Endodermal cell (in vitro differentiated cells): ENCODE measurements around the gene DPEP2NB. TPM values are rescaled to one million over a fixed set of nuclear protein-coding genes. Genes with fewer than 3 reads are reported as not detected.

Source experiments
- DNase-seq: peaks from one replicate; pipeline ENCODE4 v3.0.0-alpha.2; 2017
- H3K27ac ChIP-seq: 2 replicates; pipeline ENCODE4 v1.5.1; 2013; ENCODE audit warnings: mild to moderate bottlenecking, low read depth, low read length, moderate library complexity
- H3K27me3 ChIP-seq: 2 replicates; pipeline ENCODE4 v1.6.1; 2013; ENCODE audit warnings: mild to moderate bottlenecking, low read length, moderate library complexity; ENCODE audit not compliant: insufficient read depth, control insufficient read depth, poor library complexity, severe bottlenecking
- H3K36me3 ChIP-seq: 2 replicates; pipeline ENCODE4 v1.7.0; 2013; ENCODE audit warnings: mild to moderate bottlenecking, low read length, moderate library complexity; ENCODE audit not compliant: control insufficient read depth, insufficient read depth
- H3K4me1 ChIP-seq: one replicate; pipeline ENCODE4 v1.7.0; 2013; ENCODE audit warnings: low read length; ENCODE audit not compliant: control insufficient read depth, insufficient read depth
- H3K4me3 ChIP-seq: 2 replicates; pipeline ENCODE4 v1.5.1; 2013; ENCODE audit warnings: mild to moderate bottlenecking, low read length, moderate library complexity
- H3K9ac ChIP-seq: 2 replicates; pipeline ENCODE4 v1.6.1; 2013; ENCODE audit warnings: mild to moderate bottlenecking, low read length, moderate library complexity; ENCODE audit not compliant: poor library complexity, severe bottlenecking; ENCODE audit errors: extremely low read depth
- H3K9me3 ChIP-seq: 2 replicates; pipeline ENCODE4 v1.6.1; 2013; ENCODE audit warnings: mild to moderate bottlenecking, low read length, moderate library complexity; ENCODE audit not compliant: control insufficient read depth
- H3K27ac Mint-ChIP-seq: 2 replicates; pipeline ENCODE4 v1.8.0; 2020; ENCODE audit warnings: mixed read lengths
- H3K27me3 Mint-ChIP-seq: 2 replicates; pipeline ENCODE4 v1.8.0; 2021; ENCODE audit warnings: mild to moderate bottlenecking, mixed read lengths; ENCODE audit not compliant: insufficient read depth
- H3K36me3 Mint-ChIP-seq: 2 replicates; pipeline ENCODE4 v1.8.0; 2020; ENCODE audit warnings: low read depth, mixed read lengths
- H3K4me1 Mint-ChIP-seq: 2 replicates; pipeline ENCODE4 v1.8.0; 2020; ENCODE audit warnings: mixed read lengths
- H3K4me3 Mint-ChIP-seq: 2 replicates; pipeline ENCODE4 v1.8.0; 2020; ENCODE audit warnings: mild to moderate bottlenecking, moderate library complexity, mixed read lengths
- H3K9me3 Mint-ChIP-seq: 2 replicates; pipeline ENCODE4 v1.8.0; 2020; ENCODE audit warnings: mild to moderate bottlenecking, mixed read lengths
- WGBS, 2 experiments: methylation state at CpG; one replicate each; pipeline versions ENCODE4 v1.1.5 to v1.1.7; 2013; ENCODE audit warnings: missing lambda C conversion rate in 2 of 2, mixed read lengths in 1 of 2; ENCODE audit not compliant: insufficient coverage in 1 of 2, insufficient read length in 1 of 2; 5-methylcytosine and 5-hydroxymethylcytosine counted together
- total RNA-seq, 2 donors: library from RNA; stranded (reverse); fragmentation: NEBNext Ultra II Directional in 1 of 2; extraction: Animal tissue kit (Norgen Biotek cat#: 25700) in 1 of 2; gene quantifications; 2 replicates in 1 of 2; 3 replicates in 1 of 2; pipeline ENCODE4 v1.2.1, GENCODE V29; 2021
- TF ChIP-seq, protein P1 (sequence below): fragments of 200-600 bp; sonication (generic); conservative IDR thresholded peaks from 2 replicates; pipeline ENCODE4 v1.5.0; 2021; ENCODE audit warnings: antibody characterized with exemption, mild to moderate bottlenecking

Gene DPEP2NB
- total RNA-seq, 2 donors from 2014 or later, result not detected

DNA sequence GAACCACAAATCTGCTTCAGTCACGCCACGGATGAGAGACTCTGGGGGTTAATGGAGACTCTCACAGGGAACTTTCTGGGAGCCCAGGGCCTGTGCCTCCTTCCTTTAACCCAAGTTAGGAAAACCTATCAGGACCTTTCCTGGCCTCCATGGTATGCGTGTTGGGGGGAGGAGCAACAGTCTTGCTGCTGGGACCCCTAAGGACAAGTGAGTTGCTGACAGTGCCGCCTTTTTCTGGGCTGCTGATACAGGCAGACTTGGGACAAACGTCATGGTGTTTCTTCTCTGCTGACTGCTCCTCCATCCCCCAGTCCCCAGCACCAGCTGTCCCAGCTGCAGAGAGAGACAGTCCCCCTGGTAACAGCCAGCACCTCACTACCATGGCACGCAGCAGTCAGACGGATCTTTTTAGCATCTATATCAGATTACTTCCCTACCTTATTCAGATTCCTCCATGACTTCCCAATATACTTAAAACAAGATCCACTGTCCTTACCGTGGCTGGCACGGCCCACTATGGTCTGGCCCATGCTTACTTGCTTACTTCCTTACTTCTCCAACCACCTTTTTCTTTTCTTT is 6.5 kb downstream of the DPEP2NB start:
- Histone ChIP-seq H3K4me3 (no peak overlapping the region), H3K4me1 (peaks cover 4% of the 10 kb centered on the region), H3K9ac (no peak overlapping the region), H3K9me3 (no peaks in the 10 kb centered on the region), H3K36me3 (no peaks in the 10 kb centered on the region), H3K27ac (no peak overlapping the region), H3K27me3 (no peaks in the 10 kb centered on the region)
- DNase-seq, result peak; percentile 65
- no peaks in the 10 kb centered on the region for H3K9me3 Mint-ChIP-seq
- WGBS, 2 experiments, result 66 to 79% methylated on average over 6 to 9 of the region's 9 CpGs
- H3K4me3 Mint-ChIP-seq, result no peak overlapping the region
- H3K27ac Mint-ChIP-seq, result no peak overlapping the region
- H3K4me1 Mint-ChIP-seq, result peaks cover 17% of the 10 kb centered on the region
- peaks cover 4% of the 10 kb centered on the region for H3K27me3 Mint-ChIP-seq
- TF ChIP-seq, protein P1, sequence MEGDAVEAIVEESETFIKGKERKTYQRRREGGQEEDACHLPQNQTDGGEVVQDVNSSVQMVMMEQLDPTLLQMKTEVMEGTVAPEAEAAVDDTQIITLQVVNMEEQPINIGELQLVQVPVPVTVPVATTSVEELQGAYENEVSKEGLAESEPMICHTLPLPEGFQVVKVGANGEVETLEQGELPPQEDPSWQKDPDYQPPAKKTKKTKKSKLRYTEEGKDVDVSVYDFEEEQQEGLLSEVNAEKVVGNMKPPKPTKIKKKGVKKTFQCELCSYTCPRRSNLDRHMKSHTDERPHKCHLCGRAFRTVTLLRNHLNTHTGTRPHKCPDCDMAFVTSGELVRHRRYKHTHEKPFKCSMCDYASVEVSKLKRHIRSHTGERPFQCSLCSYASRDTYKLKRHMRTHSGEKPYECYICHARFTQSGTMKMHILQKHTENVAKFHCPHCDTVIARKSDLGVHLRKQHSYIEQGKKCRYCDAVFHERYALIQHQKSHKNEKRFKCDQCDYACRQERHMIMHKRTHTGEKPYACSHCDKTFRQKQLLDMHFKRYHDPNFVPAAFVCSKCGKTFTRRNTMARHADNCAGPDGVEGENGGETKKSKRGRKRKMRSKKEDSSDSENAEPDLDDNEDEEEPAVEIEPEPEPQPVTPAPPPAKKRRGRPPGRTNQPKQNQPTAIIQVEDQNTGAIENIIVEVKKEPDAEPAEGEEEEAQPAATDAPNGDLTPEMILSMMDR, result no peak
- no peaks in the 10 kb centered on the region for H3K36me3 Mint-ChIP-seq

DNA sequence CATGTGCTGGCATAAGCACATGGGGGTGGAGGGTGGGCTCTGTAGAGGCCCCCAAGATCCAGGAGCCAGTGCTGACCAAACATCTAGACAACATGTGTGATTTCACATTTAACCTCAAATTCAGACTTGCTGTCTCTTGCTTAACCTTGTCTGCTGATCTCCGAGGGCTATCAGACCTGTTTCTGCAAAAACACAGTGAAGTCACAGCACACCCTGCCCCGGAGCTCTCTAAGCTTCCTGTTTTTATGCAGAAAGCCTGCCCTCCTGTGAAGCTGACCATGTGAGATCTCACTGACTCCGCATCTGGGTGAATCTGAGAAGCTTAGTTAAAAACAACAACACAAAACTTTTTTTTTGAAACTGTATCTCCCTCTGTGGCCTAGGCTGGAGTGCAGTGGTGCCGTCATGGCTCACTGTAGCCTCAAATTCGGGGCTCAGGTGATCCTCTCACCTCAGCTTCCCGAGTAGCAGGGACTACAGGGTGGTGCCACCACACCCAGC is 9.9 kb downstream of the DPEP2NB start:
- Histone ChIP-seq H3K27me3 (no peaks in the 10 kb centered on the region), H3K9ac (no peak overlapping the region), H3K27ac (no peak overlapping the region), H3K4me1 (peaks cover 4% of the 10 kb centered on the region), H3K4me3 (no peak overlapping the region), H3K9me3 (no peaks in the 10 kb centered on the region), H3K36me3 (no peaks in the 10 kb centered on the region)
- peaks cover 12% of the 10 kb centered on the region for H3K4me1 Mint-ChIP-seq
- H3K27me3 Mint-ChIP-seq, result no peaks in the 10 kb centered on the region
- WGBS, 2 experiments, result 83 to 89% methylated on average over 4 to 6 of the region's 6 CpGs
- DNase-seq, result peak; percentile 78
- peak overlapping the region; percentile 67 for H3K27ac Mint-ChIP-seq
- no peaks in the 10 kb centered on the region for H3K36me3 Mint-ChIP-seq
- TF ChIP-seq, protein P1, result no peak
- H3K9me3 Mint-ChIP-seq, result no peaks in the 10 kb centered on the region
- no peak overlapping the region for H3K4me3 Mint-ChIP-seq

DNA sequence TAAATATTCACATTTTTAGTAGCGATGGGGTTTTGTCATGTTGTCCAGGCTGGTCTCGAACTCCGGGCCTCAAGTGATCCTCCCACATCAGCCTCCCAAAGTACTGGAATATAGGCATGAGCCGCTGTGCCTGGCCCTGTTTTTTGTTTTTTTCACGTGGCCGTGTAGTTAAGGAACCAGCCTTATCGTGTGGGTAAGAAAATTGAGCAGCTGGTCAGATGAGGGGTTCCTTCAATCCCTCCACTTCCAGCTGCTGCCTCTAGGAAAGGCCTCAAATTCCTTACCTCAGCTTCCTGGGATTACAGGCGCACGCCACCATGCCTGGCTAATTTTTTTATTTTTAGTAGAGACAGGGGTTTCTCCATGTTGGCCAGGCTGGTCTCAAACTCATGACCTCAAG is 10.5 kb downstream of the DPEP2NB start:
- H3K9me3 ChIP-seq, result no peaks in the 10 kb centered on the region
- Mint-ChIP-seq H3K36me3 (no peaks in the 10 kb centered on the region), H3K4me3 (no peak overlapping the region), H3K9me3 (no peaks in the 10 kb centered on the region), H3K27me3 (no peaks in the 10 kb centered on the region), H3K27ac (no peak overlapping the region), H3K4me1 (peaks cover 12% of the 10 kb centered on the region)
- no peaks in the 10 kb centered on the region for H3K36me3 ChIP-seq
- peaks cover 4% of the 10 kb centered on the region for H3K4me1 ChIP-seq
- no peak overlapping the region for H3K27ac ChIP-seq
- TF ChIP-seq, protein P1, result no peak
- H3K27me3 ChIP-seq, result no peaks in the 10 kb centered on the region
- H3K9ac ChIP-seq, result no peak overlapping the region
- no peak overlapping the region for H3K4me3 ChIP-seq
- DNase-seq, result no peak
- 87 to 94% methylated on average over 7 to 9 of the region's 9 CpGs for WGBS, 2 experiments
